GM19324 (cell line): Measurements from ENCODE around the gene EBF3.

Experiments used
- ATAC-seq: cut with Tn5 transposase; IDR thresholded peaks from one replicate; pipeline ENCODE4 v1.9.1; 2021; ENCODE audit warnings: mild to moderate bottlenecking, moderate library complexity; ENCODE audit not compliant: unreplicated experiment, low FRiP score

The EBF3 gene

DNA sequence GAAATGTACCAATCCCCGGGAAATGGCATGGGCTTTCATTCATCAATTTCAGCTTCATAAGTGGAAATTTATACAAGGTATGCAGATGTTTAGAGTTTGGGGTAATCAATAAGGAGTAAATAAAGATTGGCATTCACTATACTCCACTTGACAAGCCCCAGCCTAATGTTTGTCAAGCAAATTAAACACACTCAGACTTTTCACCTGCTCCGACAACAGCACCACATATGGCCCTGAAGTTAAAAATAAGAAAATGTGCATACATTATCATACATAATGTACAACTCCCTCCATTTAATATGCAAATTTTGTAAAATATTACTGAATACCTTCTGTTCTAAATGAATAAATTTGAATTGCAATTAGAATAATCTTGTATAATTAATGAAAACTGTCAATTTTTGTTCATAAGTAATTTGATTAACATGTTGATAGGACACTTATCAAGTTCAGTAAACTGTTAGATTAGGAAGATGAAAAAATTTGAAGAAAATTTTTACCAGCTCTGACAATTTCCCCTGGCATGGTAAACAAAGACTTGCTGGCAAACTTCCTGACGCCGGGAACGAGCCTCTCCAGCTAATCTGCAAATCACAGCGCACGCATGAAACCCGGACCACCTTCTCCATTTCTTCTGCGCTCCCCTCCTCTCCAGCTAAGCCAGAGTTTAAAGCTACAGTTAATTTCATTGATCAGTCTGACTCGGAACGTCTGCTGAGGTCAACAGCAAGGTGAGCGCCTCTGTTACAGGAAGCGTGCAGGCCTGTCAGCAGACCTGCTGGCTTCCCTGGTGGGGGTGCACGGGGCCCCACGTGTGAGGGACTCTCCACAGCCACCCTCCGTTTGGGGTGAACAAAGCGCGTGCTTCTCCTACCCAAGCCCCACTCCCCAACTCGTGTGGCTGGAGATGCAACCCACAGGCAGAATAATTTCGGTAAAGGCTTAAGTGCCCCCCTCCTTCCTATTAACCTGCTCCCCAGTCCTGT lies 70.7 kb downstream of the EBF3 start:
- ATAC-seq = no peak

DNA sequence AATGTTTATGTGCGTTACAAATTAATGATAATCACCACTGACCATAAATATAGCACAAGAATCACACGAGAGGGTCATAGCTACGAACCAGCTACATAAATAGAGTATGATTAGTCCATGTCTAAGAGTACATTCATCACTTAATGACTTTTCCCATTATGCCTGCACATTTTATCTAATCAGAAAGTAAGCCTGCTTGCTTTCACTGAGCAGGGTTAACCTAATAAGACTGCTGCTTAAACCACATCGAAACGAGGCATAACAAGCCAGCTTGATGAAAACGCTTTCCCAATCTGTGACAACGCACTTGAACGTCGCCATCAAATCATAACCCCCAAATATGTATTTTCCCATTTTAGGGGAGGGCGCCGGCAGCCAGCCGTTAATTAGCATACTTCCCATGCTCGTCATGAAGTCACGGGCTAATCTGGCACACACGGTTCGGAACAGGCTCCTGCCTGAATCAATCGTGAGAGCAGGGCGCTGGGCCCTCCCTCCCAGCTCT lies 71.5 kb downstream of the EBF3 start:
- no peak for ATAC-seq

DNA sequence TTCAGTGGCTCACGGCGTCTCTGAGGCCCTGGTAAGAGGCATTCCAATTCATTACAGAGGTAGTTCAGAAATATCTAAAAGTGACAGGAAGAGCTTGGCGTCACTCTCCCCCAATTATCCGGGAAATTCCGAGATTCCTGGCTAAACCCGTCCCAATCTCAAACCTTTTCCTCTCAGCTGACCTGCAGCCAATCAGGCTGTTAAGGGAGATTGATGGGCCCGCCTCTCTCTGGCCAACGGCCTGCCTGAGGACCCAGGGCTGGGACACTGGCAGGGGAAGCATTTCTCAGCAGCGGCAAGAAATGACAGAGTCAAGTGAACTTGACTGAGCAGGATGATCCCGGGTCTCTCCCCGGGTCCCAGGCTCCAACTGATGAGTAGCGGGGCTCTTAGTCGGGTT lies 72.3 kb downstream of the EBF3 start:
- no peak for ATAC-seq

DNA sequence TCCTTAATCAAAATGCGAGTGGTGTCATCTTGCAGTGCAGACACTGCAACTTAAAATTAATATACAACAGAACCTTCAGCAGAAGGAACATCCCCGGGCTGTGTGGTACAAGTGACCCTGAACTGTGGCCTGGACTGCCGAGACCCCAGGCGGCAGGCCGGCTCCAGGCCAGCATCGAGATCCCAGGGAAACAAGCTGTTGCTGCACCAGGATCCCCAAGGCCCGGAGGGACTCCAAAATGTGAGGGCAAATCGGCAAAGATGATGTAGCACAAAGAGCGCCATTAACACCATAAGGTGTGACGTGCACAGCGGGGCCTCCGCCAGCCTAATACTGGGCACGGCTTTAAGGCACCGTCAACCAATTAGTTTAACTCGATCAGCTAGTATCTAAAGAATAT lies 73.9 kb downstream of the EBF3 start:
- no peak for ATAC-seq

DNA sequence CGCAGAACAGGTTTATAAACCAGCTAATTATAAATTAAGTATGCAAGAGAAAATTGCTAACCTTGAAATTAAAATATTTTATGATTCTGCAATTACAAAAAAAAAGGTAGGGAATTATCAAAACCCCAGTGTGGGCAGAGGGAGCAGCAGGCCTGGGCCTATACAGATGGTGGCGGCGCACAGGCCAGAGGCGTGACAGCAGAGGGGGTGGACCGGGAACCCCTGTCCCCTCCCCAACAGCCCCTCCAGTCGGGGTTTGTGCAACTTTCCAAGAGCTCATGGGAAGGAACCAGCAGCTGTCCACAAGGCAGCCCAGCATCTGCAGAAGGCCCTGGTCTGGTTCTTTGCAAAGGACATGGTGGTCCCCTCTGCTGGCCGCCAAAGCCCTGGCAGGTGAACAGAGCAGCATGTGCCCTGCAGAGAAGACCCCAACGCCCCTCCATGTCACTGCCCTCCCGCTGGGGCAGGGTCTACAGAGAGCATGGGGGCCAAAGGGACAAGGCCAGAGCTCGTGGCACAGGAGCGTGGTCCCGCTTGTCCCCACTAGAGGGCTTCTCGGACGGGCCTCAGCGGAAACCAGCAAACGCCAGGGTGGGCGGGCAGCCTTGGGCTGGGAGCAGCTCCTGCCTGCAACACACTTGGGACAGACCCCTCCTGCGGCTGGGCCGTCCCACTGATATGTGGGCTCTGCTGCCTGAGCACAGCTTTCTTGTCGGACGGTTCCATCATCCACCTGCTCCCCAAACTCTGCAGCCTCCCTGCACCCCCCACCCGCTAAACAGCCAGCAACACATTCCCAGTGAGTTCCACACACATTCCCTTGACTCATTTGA lies 75.1 kb downstream of the EBF3 start:
- no peak for ATAC-seq

DNA sequence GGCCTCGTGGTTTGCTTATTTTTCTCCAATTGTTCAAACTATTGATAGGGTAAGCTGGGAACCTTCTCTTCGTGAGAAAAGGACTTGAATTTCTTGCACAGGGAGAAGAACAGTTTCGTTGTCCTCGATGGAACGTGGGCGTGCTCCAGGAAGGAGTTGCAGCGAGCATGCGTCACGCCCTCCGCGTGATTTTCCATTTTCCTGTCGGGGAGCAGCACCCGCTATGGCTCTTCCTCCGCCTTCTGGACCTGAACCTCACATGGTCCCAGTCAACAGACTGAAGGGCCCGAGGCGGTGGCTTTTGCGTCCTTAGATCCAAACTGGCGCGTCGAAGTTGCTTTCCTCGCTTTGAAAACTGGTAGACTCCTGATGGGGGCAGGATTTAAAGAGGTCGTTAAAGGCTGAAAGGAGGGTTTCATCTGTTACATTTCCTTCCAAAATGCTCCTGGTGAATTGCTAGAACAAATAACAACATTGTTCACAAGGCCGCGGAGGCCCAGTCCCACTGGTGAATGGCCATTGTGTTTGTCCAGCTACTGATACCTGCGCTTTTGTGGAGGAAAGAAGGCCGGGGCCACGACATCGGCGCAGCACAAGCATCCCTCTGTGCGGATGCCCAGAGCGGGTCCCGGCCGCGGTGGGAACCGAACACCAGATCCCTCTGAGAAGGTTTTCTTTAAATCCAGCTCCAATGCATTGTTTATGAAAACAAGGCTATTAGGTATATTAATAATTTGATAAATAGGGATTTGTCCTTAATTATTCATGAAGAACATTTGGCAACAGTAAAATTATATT lies 75.9 kb downstream of the EBF3 start:
- ATAC-seq = no peak

- ATAC-seq = no peak
Measured at GRCh38 chr10:129887381-129887905, 76.6 kb downstream of the EBF3 start.

GRCh38 chr10:129886263-129886662 lies 77.8 kb downstream of the EBF3 start:
- no peak for ATAC-seq

GRCh38 chr10:129885526-129885925 lies 78.5 kb downstream of the EBF3 start:
- ATAC-seq = no peak

- ATAC-seq = no peak
Measured at GRCh38 chr10:129884398-129885078, 79.5 kb downstream of the EBF3 start.

GRCh38 chr10:129883626-129884397 lies 80.3 kb downstream of the EBF3 start:
- ATAC-seq = no peak

DNA sequence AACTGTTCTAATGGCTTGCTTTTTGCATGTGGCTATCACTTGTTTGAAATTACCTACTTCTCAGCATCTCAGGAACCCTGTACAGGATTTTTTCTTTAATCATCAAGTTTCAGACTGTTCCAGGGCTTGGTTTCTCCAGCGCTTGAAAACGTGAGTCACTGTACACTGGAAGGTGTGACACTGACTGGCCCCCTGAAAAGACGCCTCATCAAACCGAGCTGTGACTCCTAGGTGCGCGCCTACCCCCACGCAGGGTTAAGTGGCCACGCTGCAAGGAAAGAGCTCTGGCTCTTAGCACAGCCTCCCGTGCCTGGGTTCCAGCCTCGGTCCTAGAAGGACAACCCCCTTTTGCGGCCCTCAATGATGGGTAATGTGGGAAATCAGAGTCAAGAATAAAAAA lies 81.0 kb downstream of the EBF3 start:
- ATAC-seq = no peak

DNA sequence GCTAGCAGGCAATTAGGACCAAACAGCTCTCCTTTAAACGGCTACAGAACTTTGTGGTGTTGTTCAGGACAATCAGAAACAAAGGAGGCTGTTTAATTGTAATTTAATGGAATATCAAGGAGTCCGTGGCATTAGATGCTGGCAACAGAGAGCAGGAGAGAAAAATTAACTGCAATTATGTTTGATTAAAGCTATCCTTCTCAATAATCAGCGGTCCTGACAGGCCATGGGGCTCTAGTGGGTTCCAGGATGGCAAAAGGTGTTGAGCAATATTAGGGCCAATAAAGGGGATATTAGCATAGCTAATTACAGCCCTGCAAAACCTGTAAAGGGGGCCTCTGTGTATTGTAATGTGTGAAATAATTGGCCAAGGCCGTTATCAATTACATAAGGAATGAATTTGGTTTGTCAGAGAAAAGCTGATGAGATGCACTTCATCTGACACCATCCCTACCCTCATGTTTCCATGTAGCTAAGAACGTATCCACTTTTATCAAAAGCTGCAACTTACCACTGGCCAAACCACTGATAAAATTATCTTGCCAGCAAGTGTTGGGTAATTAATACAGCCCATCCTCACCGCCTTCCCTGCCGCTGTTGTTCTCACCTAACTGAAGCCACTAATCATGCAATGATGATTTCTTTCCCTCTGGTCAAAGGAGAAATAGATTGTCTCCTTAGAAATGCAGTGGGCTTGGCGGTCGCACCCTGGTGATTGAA lies 81.6 kb downstream of the EBF3 start:
- no peak for ATAC-seq

DNA sequence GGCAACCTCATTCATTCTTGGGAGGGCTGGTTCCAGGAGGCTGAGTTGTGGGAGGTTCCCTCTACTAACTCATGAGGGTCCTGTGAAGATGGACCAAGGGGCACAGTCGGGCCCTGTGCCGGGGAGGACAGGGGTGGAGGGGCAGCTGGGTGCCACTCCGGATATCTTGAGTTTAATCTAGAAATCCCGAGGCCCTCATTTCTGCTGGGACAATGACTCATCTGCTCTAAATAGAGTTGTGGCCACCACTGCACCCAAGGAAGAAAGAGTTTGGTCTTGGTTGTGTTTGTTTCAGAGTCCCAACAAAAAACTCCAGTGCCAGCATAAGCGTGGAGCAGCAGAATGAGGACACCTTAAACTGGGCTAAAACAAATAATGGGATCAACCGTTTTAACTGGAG lies 82.4 kb downstream of the EBF3 start:
- no peak for ATAC-seq

DNA sequence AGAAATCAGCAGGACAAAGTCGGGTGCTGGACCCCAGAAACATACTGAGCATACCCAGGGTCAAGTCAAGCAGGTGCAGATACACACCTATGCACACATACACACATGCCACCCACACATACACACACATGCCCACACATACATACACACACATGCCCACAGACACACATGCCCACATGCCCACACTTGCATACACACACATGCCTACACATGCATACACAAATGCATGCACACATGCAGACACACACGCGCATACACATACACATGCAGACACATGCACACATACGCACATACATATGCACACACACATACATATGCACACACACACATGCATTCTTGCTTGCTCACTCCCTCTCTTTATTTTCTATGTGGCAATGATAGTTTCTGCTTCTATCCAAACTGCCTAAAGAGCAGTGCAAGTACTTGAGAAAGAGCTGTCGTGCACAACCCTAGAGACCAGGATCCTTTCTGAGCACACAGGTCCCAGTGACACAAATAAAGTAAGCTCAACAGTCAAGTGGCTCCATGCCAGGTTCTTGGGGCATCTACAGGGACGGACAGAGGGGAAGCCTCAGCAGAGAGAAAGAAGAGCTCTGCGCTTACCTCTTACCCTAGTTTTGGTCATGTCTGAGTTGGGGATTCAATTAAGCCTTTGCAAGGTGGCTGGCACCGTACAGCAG lies 83.7 kb downstream of the EBF3 start:
- ATAC-seq = no peak

DNA sequence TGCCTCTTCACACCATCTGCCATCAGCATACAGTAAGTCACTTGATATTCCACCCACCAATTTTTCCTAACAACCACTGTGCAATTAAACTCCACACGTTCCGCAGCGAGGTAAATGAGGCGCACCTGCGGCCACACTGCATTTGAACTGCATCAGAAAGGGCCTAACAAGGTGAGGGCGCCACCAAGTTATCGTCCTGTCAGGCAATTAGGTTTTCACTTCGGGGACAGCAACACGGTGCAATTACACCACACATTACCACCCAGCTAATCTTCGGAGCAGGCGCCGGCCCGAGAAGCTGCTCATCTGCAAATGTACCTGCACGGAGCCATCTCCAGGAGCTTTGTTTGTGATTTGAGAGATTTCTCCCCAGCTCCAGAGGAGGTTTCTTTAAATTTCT lies 84.4 kb downstream of the EBF3 start:
- no peak for ATAC-seq

DNA sequence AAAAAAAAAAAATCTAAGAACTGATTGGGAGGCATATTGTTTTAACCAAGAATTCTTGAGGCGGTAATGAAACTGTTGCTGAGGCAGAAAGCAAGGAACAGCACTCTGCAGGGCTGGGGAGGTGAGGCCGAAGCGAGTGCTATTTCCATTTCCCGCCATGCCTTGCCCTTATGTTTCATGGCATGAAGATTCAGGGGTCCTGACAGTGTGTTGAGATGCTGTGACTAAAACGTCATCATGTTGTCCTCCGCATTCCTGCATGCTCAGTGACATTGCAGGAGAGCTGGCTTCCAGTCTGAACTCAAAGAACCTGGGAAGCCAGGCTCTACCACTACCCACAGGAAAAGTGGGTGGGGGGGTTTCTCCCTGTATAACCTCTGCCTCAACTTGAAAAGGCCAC lies 85.2 kb downstream of the EBF3 start:
- ATAC-seq = no peak
